K562 (cell line): ENCODE data around the gene GALNT9. TPM values are rescaled to one million over a fixed set of nuclear protein-coding genes. Genes with fewer than 3 reads are reported as not detected.

ENCODE experiments used
- CBX2 ChIP-seq: fragments of 200-600 bp; sonication (generic); IDR thresholded peaks from one replicate; pipeline ENCODE4 v1.6.1; 2012; ENCODE audit warnings: mild to moderate bottlenecking, low read length, inconsistent platforms; ENCODE audit not compliant: insufficient read depth, poor library complexity, severe bottlenecking
- FOXM1 ChIP-seq, 2 experiments: fragments of 450-650 bp in 1 of 2; sonication (generic) in 1 of 2; formaldehyde crosslinking in 1 of 2; IDR thresholded peaks; 2 replicates each; pipeline versions ENCODE4 v1.6.1 to v1.9.0; 2017 to 2022; ENCODE audit warnings: low read depth in 2 of 2, mild to moderate bottlenecking in 2 of 2, missing genetic modification reagents in 1 of 2, moderate library complexity in 1 of 2
- GTF3C2 ChIP-seq: IDR thresholded peaks from 3 replicates; pipeline ENCODE4 v1.6.1; 2011; ENCODE audit warnings: borderline replicate concordance, mild to moderate bottlenecking, moderate library complexity; ENCODE audit not compliant: insufficient read length; ENCODE audit errors: extremely low read depth
- PKNOX1 ChIP-seq: fragments of 450-650 bp; IDR thresholded peaks from 2 replicates; pipeline ENCODE4 v1.6.1; 2016
- ZKSCAN3 ChIP-seq: fragments of 250-450 bp; sonication (Bioruptor Pico); IDR thresholded peaks from 2 replicates; pipeline ENCODE4 v1.4.0; 2020
- ZNF146 ChIP-seq: IDR thresholded peaks from one replicate; pipeline ENCODE4 v1.6.1; 2018; ENCODE audit warnings: missing compliant biosample characterization; ENCODE audit not compliant: unreplicated experiment
- polyA plus RNA-seq, 8 experiments: library from polyadenylated mRNA; depleted of rRNA in 4 of 8; stranded (reverse) in 5 of 8; unstranded in 3 of 8; fragments of >200 nt; fragmentation: Nextera tagmentation in 2 of 8; fragmentation: Illumina TruSeq in 1 of 8; extraction: Ambion mirVana in 2 of 8; extraction: Trizol in 1 of 8; gene quantifications; 2 replicates each; pipeline versions ENCODE4 v1.2.1 to v1.2.3, GENCODE V29; 2011 to 2014; ENCODE audit warnings: inconsistent platforms in 1 of 8, missing spikeins in 1 of 8
- total RNA-seq, 7 experiments: library from RNA; depleted of rRNA in 6 of 7; stranded (reverse); fragments of >200 nt in 6 of 7; fragmentation: Illumina TruSeq in 2 of 7; extraction: Trizol in 2 of 7; gene quantifications; 2 replicates each; pipeline versions ENCODE4 v1.2.1 to v1.2.3, GENCODE V29; 2011 to 2021; ENCODE audit warnings: low replicate concordance in 1 of 7
- TF ChIP-seq, protein P1 (sequence below): fragments of 450-650 bp; formaldehyde crosslinking; IDR thresholded peaks from 2 replicates; pipeline ENCODE4 v1.4.0; 2020; ENCODE audit warnings: mild to moderate bottlenecking, moderate library complexity
- TF ChIP-seq, protein P2 (sequence below): fragments of 250-450 bp; sonication (Bioruptor Pico); IDR thresholded peaks from 2 replicates; pipeline ENCODE4 v1.5.0; 2022; ENCODE audit warnings: mild to moderate bottlenecking
- TF ChIP-seq, protein P3 (sequence below): sonication (generic); formaldehyde crosslinking; IDR thresholded peaks from 2 replicates; pipeline ENCODE4 v1.8.1; 2023; ENCODE audit warnings: mild to moderate bottlenecking, missing genetic modification reagents
- TF ChIP-seq, protein P4 (sequence below): sonication (generic); formaldehyde crosslinking; IDR thresholded peaks from 2 replicates; pipeline ENCODE4 v1.8.0; 2023; ENCODE audit warnings: mild to moderate bottlenecking, missing genetic modification reagents

The GALNT9 gene
- total and polyA plus RNA-seq, 9 of the 15 experiments (the other 6 are each of a cell fraction or from before 2014, with no cell fraction given), result not detected

GRCh38 chr12:132176385-132176919 is 152.9 kb downstream of the GALNT9 start (continued):
- TF ChIP-seq, protein P1, sequence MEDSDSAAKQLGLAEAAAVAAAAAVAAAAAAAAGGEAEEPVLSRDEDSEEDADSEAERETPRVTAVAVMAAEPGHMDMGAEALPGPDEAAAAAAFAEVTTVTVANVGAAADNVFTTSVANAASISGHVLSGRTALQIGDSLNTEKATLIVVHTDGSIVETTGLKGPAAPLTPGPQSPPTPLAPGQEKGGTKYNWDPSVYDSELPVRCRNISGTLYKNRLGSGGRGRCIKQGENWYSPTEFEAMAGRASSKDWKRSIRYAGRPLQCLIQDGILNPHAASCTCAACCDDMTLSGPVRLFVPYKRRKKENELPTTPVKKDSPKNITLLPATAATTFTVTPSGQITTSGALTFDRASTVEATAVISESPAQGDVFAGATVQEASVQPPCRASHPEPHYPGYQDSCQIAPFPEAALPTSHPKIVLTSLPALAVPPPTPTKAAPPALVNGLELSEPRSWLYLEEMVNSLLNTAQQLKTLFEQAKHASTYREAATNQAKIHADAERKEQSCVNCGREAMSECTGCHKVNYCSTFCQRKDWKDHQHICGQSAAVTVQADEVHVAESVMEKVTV (CRISPR knock-in tag), result no peak
- TF ChIP-seq, protein P2, sequence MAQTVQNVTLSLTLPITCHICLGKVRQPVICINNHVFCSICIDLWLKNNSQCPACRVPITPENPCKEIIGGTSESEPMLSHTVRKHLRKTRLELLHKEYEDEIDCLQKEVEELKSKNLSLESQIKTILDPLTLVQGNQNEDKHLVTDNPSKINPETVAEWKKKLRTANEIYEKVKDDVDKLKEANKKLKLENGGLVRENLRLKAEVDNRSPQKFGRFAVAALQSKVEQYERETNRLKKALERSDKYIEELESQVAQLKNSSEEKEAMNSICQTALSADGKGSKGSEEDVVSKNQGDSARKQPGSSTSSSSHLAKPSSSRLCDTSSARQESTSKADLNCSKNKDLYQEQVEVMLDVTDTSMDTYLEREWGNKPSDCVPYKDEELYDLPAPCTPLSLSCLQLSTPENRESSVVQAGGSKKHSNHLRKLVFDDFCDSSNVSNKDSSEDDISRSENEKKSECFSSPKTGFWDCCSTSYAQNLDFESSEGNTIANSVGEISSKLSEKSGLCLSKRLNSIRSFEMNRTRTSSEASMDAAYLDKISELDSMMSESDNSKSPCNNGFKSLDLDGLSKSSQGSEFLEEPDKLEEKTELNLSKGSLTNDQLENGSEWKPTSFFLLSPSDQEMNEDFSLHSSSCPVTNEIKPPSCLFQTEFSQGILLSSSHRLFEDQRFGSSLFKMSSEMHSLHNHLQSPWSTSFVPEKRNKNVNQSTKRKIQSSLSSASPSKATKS (CRISPR knock-in tag), result no peak
- TF ChIP-seq GTF3C2 (no peak), PKNOX1 (no peak), FOXM1 (IDR thresholded peaks at IDR 0.05; ENCODE audit: low read depth) (no peak), FOXM1 (CRISPR knock-in tag; IDR thresholded peaks at IDR 0.05; ENCODE audit: low read depth) (no peak), ZNF146 (no peak), CBX2 (no peak), ZKSCAN3 (CRISPR knock-in tag) (no peak)
- TF ChIP-seq, protein P3, sequence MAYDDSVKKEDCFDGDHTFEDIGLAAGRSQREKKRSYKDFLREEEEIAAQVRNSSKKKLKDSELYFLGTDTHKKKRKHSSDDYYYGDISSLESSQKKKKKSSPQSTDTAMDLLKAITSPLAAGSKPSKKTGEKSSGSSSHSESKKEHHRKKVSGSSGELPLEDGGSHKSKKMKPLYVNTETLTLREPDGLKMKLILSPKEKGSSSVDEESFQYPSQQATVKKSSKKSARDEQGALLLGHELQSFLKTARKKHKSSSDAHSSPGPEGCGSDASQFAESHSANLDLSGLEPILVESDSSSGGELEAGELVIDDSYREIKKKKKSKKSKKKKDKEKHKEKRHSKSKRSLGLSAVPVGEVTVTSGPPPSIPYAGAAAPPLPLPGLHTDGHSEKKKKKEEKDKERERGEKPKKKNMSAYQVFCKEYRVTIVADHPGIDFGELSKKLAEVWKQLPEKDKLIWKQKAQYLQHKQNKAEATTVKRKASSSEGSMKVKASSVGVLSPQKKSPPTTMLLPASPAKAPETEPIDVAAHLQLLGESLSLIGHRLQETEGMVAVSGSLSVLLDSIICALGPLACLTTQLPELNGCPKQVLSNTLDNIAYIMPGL (CRISPR knock-in tag), result no peak
- TF ChIP-seq, protein P4, sequence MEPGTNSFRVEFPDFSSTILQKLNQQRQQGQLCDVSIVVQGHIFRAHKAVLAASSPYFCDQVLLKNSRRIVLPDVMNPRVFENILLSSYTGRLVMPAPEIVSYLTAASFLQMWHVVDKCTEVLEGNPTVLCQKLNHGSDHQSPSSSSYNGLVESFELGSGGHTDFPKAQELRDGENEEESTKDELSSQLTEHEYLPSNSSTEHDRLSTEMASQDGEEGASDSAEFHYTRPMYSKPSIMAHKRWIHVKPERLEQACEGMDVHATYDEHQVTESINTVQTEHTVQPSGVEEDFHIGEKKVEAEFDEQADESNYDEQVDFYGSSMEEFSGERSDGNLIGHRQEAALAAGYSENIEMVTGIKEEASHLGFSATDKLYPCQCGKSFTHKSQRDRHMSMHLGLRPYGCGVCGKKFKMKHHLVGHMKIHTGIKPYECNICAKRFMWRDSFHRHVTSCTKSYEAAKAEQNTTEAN, result no peak
- TF ChIP-seq, all 486 proteins: peak for 0
